GM12878 (cell line): ENCODE results near the gene SCYGR1. TPM values are rescaled to one million over a fixed set of nuclear protein-coding genes. Genes with fewer than 3 reads are reported as not detected.

ENCODE experiments used
- ATAC-seq: fragments of 200-7000 bp; cut with Tn5 transposase; 3 replicates; pipeline ENCODE4 v1.9.1; 2020; ENCODE audit warnings: mild to moderate bottlenecking, moderate library complexity
- BruUV-seq: library from RNA; stranded (reverse); fragments of 400-500 nt; replicated peaks from 2 replicates; lab custom pipeline; 2021; lab: Mats Ljungman, UMichigan
- CTCF ChIA-PET: fragments of 300-600 bp; sonication (Branson Sonifier 250); formaldehyde crosslinking; extraction: SDS; loops from one replicate; lab custom pipeline; 2021; ENCODE audit warnings: inconsistent platforms; lab: Yijun Ruan, JAX
- POLR2A ChIA-PET: fragments of 350-600 bp; formaldehyde crosslinking; extraction: SDS; loops from one replicate; lab custom pipeline; 2021; ENCODE audit warnings: inconsistent platforms; lab: Charles Lee
- RAD21 ChIA-PET: fragments of 300-600 bp; sonication (Branson Sonifier 250); formaldehyde crosslinking; loops from one replicate; lab custom pipeline; 2023; ENCODE audit warnings: antibody characterized with exemption; ENCODE audit not compliant: unreplicated experiment; lab: Charles Lee
- SMC1A ChIA-PET: fragments of 300-600 bp; sonication (Branson Sonifier 250); formaldehyde crosslinking; loops from one replicate; lab custom pipeline; 2023; ENCODE audit not compliant: unreplicated experiment, uncharacterized antibody; lab: Charles Lee
- DNase-seq: peaks from one replicate; pipeline ENCODE4 v3.0.0-alpha.2; 2011; ENCODE audit warnings: low read depth, low spot score
- FAIRE-seq: peaks from 3 replicates; lab custom pipeline; 2011; peaks lifted over from hg19 to GRCh38; lab: Jason Lieb, UNC
- H2AFZ ChIP-seq: 2 replicates; pipeline ENCODE4 v1.6.0; 2011; ENCODE audit warnings: low read depth, low read length, control low read depth; ENCODE audit not compliant: control insufficient read depth
- H3K27ac ChIP-seq: 2 replicates; pipeline ENCODE4 v1.5.1; 2011; ENCODE audit warnings: control low read depth; ENCODE audit not compliant: control insufficient read depth, insufficient read depth
- H3K27me3 ChIP-seq, 2 experiments: replicated peaks in 1 of 2; 2 replicates each; pipeline versions ENCODE4 v1.6.0 to v1.6.1; 2011; ENCODE audit warnings: low read length in 1 of 2; ENCODE audit not compliant: control insufficient read depth in 2 of 2, insufficient read depth in 2 of 2
- H3K36me3 ChIP-seq, 2 experiments: 2 replicates each; pipeline ENCODE4 v1.5.1; 2011; ENCODE audit warnings: low read length in 1 of 2; ENCODE audit not compliant: control insufficient read depth in 2 of 2, insufficient read depth in 2 of 2
- H3K4me1 ChIP-seq: 2 replicates; pipeline ENCODE4 v1.6.1; 2011; ENCODE audit warnings: mild to moderate bottlenecking, low read length, moderate library complexity, mixed read lengths; ENCODE audit not compliant: control insufficient read depth, insufficient read depth
- H3K4me2 ChIP-seq: 2 replicates; pipeline ENCODE4 v1.6.0; 2011; ENCODE audit warnings: control low read depth; ENCODE audit not compliant: control insufficient read depth, insufficient read depth
- H3K4me3 ChIP-seq: fragments of 200-600 bp; sonication (generic); 2 replicates; pipeline ENCODE4 v1.5.1; 2016
- H3K79me2 ChIP-seq: 2 replicates; pipeline ENCODE4 v1.6.0; 2011; ENCODE audit warnings: low read length; ENCODE audit not compliant: control insufficient read depth, insufficient read depth
- H3K9ac ChIP-seq: 2 replicates; pipeline ENCODE4 v1.8.0; 2011; ENCODE audit warnings: low read length, control low read depth, mixed read lengths; ENCODE audit not compliant: control insufficient read depth, insufficient read depth
- H3K9me3 ChIP-seq: replicated peaks from 3 replicates; pipeline ENCODE4 v1.5.1; 2011; ENCODE audit warnings: mild to moderate bottlenecking, low read length; ENCODE audit not compliant: control insufficient read depth, insufficient read depth
- H4K20me1 ChIP-seq: 2 replicates; pipeline ENCODE4 v1.6.0; 2011; ENCODE audit not compliant: control insufficient read depth, insufficient read depth
- ATF7 ChIP-seq: fragments of 450-650 bp; IDR thresholded peaks from 2 replicates; pipeline ENCODE4 v1.6.1; 2016; ENCODE audit warnings: low read depth, mild to moderate bottlenecking
- BACH1 ChIP-seq: fragments of 450-650 bp; IDR thresholded peaks from 2 replicates; pipeline ENCODE4 v1.6.1; 2017; ENCODE audit warnings: mild to moderate bottlenecking, borderline replicate concordance
- FOS ChIP-seq: IDR thresholded peaks from 3 replicates; pipeline ENCODE4 v1.6.1; 2011; ENCODE audit warnings: borderline replicate concordance; ENCODE audit not compliant: insufficient read length; ENCODE audit errors: extremely low read depth
- TCF3 ChIP-seq: IDR thresholded peaks from 2 replicates; pipeline ENCODE4 v1.6.1; 2012; ENCODE audit warnings: low read depth, mild to moderate bottlenecking, low read length, borderline replicate concordance; ENCODE audit not compliant: insufficient read depth
- ZNF622 ChIP-seq: fragments of 450-650 bp; IDR thresholded peaks from 2 replicates; pipeline ENCODE4 v1.6.1; 2017; ENCODE audit warnings: mild to moderate bottlenecking, inconsistent platforms
- WGBS: methylation state at CpG from one replicate; pipeline ENCODE4 v1.1.6; 2016; ENCODE audit warnings: low lambda C conversion rate; ENCODE audit not compliant: insufficient replicate concordance, insufficient coverage; ENCODE audit errors: missing lambda C conversion rate; 5-methylcytosine and 5-hydroxymethylcytosine counted together
- in situ Hi-C: fragments of 300-500 bp; cut with MboI; formaldehyde crosslinking; loops from 9 replicates; pipeline ENCODE4 v1.14.3; 2018; ENCODE audit warnings: mixed read lengths
- intact Hi-C: fragments of 100-400 bp; cut with micrococcal nuclease; formaldehyde crosslinking; loops from one replicate; pipeline ENCODE4 v1.14.2; 2022; ENCODE audit not compliant: unreplicated experiment
- polyA plus RNA-seq, 11 experiments: library from polyadenylated mRNA; depleted of rRNA in 4 of 11; unstranded in 6 of 11; stranded (reverse) in 5 of 11; fragments of >200 nt; fragmentation: Nextera tagmentation in 4 of 11; fragmentation: Illumina TruSeq in 1 of 11; extraction: Ambion mirVana in 4 of 11; extraction: Trizol in 1 of 11; gene quantifications; 1 replicate in 1 of 11; 2 replicates in 10 of 11; pipeline versions ENCODE4 v1.2.1 to v1.2.3, GENCODE V29; 2011 to 2016; ENCODE audit warnings: inconsistent platforms in 2 of 11, missing spikeins in 2 of 11, low read depth in 1 of 11
- total RNA-seq, 4 experiments: library from RNA; depleted of rRNA in 3 of 4; stranded (reverse); fragments of >200 nt in 3 of 4; fragmentation: Illumina TruSeq in 1 of 4; extraction: Trizol in 1 of 4; gene quantifications; 2 replicates each; pipeline versions ENCODE4 v1.2.1 to v1.2.3, GENCODE V29; 2013 to 2021

Gene SCYGR1
- total and polyA plus RNA-seq, 10 of the 15 experiments (the other 5 are each of a cell fraction or from before 2014, with no cell fraction given) = not detected

DNA sequence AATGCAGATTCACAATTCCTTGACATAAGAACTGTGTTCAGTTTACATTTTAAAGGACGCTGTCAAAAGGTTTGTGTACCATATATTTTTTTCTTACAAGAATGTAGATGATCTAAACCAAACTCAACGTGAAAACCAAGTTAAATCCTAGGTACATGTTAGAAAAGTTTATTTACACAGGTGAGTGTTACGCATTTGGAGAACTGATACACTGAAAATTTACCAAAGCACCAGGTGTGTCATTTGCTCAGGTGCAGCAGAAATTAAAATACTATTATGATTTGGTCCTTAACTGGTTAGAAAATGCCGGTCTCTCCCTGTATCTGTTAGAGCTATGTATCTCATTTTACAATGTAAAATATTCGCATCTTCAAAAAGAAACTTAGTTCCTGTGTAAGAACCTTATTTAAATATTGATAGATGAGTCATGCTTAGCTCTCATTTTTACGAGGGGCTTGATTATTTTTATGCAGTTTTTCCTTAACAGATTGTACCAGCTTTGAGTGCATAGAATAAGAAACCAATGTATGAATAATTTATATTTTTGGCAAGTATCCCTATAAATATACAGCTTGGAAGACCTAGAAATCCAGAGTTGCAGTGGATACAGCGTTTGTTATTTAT lies 37.6 kb downstream of the SCYGR1 start:
- ChIA-PET POLR2A (interaction anchor here (0.6 kb wide), 1 partner anchor 176 kb away, joined by 4 read pairs; no protein-coding TSS in a partner anchor), SMC1A (interaction anchor here (0.6 to 2.9 kb wide), 13 partner anchors 9 to 713 kb away, joined by 3 to 11 read pairs (median 3); no protein-coding TSS in a partner anchor), RAD21 (interaction anchor here (1.0 kb wide), 1 partner anchor 37 kb away, joined by 3 read pairs; no protein-coding TSS in a partner anchor), CTCF (interaction anchor here (0.7 to 2.9 kb wide), 6 partner anchors 9 to 416 kb away, joined by 3 to 18 read pairs (median 5); no protein-coding TSS in a partner anchor)
- ATAC-seq = no peak
- no peak overlapping the region for H2AFZ ChIP-seq
- no peak for DNase-seq
- H3K9me3 ChIP-seq = no peaks in the 10 kb centered on the region
- WGBS = 54% methylated on average over 7 of the region's 7 CpGs
- no peaks in the 10 kb centered on the region for H3K79me2 ChIP-seq
- intact Hi-C loops = no loop called here
- H3K4me2 ChIP-seq = no peak overlapping the region
- in situ Hi-C loops = no loop called here
- H3K4me1 ChIP-seq = no peaks in the 10 kb centered on the region; the same call in 1 of the 2 replicates
- H3K4me3 ChIP-seq = no peak overlapping the region
- no peak overlapping the region for H3K27ac ChIP-seq
- no peak overlapping the region for H3K9ac ChIP-seq
- H3K27me3 ChIP-seq = no peaks in the 10 kb centered on the region
- no peak for FAIRE-seq
- peaks cover 0 to 14% of the 10 kb centered on the region in 2 experiments; a peak in 2 of 4 replicates for H3K36me3 ChIP-seq
- H4K20me1 ChIP-seq = no peaks in the 10 kb centered on the region
- TF ChIP-seq TCF3 = no peak
- BruUV-seq = no TSS peak

- no peak for ATAC-seq
- no peak for DNase-seq
- no peak overlapping the region for H3K27ac ChIP-seq
- H3K4me3 ChIP-seq = no peak overlapping the region
- TF ChIP-seq FOS (no peak), ZNF622 (no peak), BACH1 (no peak), ATF7 (no peak)
- TF ChIP-seq, all 136 proteins: peak for 0
- in situ Hi-C loops (no loop called here), intact Hi-C loops (no loop called here)
- peaks cover 0 to 13% of the 10 kb centered on the region in 2 experiments; a peak in 2 of 4 replicates for H3K36me3 ChIP-seq
- no peaks in the 10 kb centered on the region for H3K27me3 ChIP-seq
- CTCF ChIA-PET = interaction anchor here (0.6 to 2.2 kb wide), 11 partner anchors 8 to 542 kb away, joined by 3 to 6 read pairs (median 4); no protein-coding TSS in a partner anchor
- FAIRE-seq = no peak
- H3K9ac ChIP-seq = no peak overlapping the region
- no peaks in the 10 kb centered on the region; the same call in 1 of the 2 replicates for H3K4me1 ChIP-seq
- SMC1A ChIA-PET = interaction anchor here (1.0 to 3.1 kb wide), 11 partner anchors 12 to 466 kb away, joined by 3 to 11 read pairs (median 4); no protein-coding TSS in a partner anchor
- no peaks in the 10 kb centered on the region for H3K79me2 ChIP-seq
- BruUV-seq = no TSS peak
- 100% methylated on average over 2 of the region's 2 CpGs for WGBS
- no peak overlapping the region for H3K4me2 ChIP-seq
- no peak overlapping the region for H2AFZ ChIP-seq
- RAD21 ChIA-PET = interaction anchor here (0.5 to 1.4 kb wide), 4 partner anchors 19 to 178 kb away, joined by 3 to 4 read pairs (median 3); no protein-coding TSS in a partner anchor
- H3K9me3 ChIP-seq = no peaks in the 10 kb centered on the region
- no peaks in the 10 kb centered on the region for H4K20me1 ChIP-seq
- POLR2A ChIA-PET = interaction anchor here (0.6 to 1.4 kb wide), 3 partner anchors 22 to 61 kb away, joined by 3 to 5 read pairs (median 5); no protein-coding TSS in a partner anchor
Measured at GRCh38 chr2:227348324-227348723, 39.4 kb downstream of the SCYGR1 start.
